ENCODE measurements around the gene PIGA.

Gene PIGA

GRCh38 chrX:15335135-15336022 lies at the start of gene PIGA:
Gene PIGA, minus strand, starts transcription at chrX:15335523. Its CDS starts 3,593 bp downstream, at chrX:15331930.
- DNase-seq: peak; percentile 94

- peak; percentile 34 for DNase-seq
These were observed 49.0 kb upstream of the PIGA start, which contains the start of gene VEGFD for GRCh38 chrX:15384304-15384703. Gene VEGFD, minus strand, starts transcription at chrX:15384413. Its CDS starts 467 bp downstream, at chrX:15383946.

GRCh38 chrX:15382813-15383212 lies 47.5 kb upstream of the PIGA start:
- no peak for DNase-seq

GRCh38 chrX:15376956-15377355 lies 41.6 kb upstream of the PIGA start:
- no peak for DNase-seq

- DNase-seq: no peak
These were observed 38.7 kb upstream of the PIGA start for GRCh38 chrX:15373976-15374375.

GRCh38 chrX:15366506-15367352 lies 31.4 kb upstream of the PIGA start:
- no peak for DNase-seq

GRCh38 chrX:15359701-15360100 lies 24.4 kb upstream of the PIGA start:
- DNase-seq: no peak

- no peak for DNase-seq
These were observed 23.2 kb upstream of the PIGA start for GRCh38 chrX:15358533-15358932.

GRCh38 chrX:15356444-15356843 lies 21.1 kb upstream of the PIGA start:
- no peak for DNase-seq

GRCh38 chrX:15350329-15350996 lies 15.1 kb upstream of the PIGA start:
- no peak for DNase-seq

- DNase-seq: peak; percentile 60
These were observed 13.7 kb upstream of the PIGA start for GRCh38 chrX:15349046-15349445.

- DNase-seq: no peak
These were observed 10.7 kb upstream of the PIGA start for GRCh38 chrX:15345976-15346375.

- DNase-seq: no peak
These were observed 8.8 kb upstream of the PIGA start for GRCh38 chrX:15344106-15344505.

- no peak for DNase-seq
These were observed 7.8 kb upstream of the PIGA start for GRCh38 chrX:15343075-15343476.

- DNase-seq: no peak
These were observed 5.5 kb upstream of the PIGA start for GRCh38 chrX:15340867-15341266.

- DNase-seq: no peak
These were observed 695 bp upstream of the PIGA start for GRCh38 chrX:15336023-15336413.

GRCh38 chrX:15334561-15334960 lies 762 bp downstream of the PIGA start:
- no peak for DNase-seq

GRCh38 chrX:15328821-15329220 lies 6.5 kb downstream of the PIGA start:
- DNase-seq: no peak

GRCh38 chrX:15328131-15328530 lies 7.2 kb downstream of the PIGA start:
- DNase-seq: no peak

GRCh38 chrX:15322472-15322871 lies 12.9 kb downstream of the PIGA start:
- DNase-seq: no peak

GRCh38 chrX:15322072-15322471 lies 13.3 kb downstream of the PIGA start:
- DNase-seq: no peak

- no peak for DNase-seq
These were observed 13.9 kb downstream of the PIGA start for GRCh38 chrX:15321447-15321846.

GRCh38 chrX:15320297-15320696 lies 15.0 kb downstream of the PIGA start:
- DNase-seq: no peak

All from DMS 273 treated with DMSO at 0.1 percent for 48 hours (cell line).